Sciatic nerve (tissue), 2 donors: Measurements from ENCODE around the gene COL20A1. TPM values are rescaled to one million over a fixed set of nuclear protein-coding genes. Genes with fewer than 3 reads are reported as not detected.
A peak's percentile ranks its signal among the peaks of the same experiment; 100 is the strongest.
"Not testable (repeated sequence)": the region's sequence is repeated elsewhere in the genome, so short reads cannot be mapped to it uniquely, and the experiment has no call there.

ENCODE experiments used
- ATAC-seq: fragments of 200-7000 bp; cut with Tn5 transposase; one replicate; pipeline ENCODE4 v1.9.1; 2020; ENCODE audit warnings: mild to moderate bottlenecking, moderate library complexity
- DNase-seq: peaks from one replicate; pipeline ENCODE4 v3.0.0-alpha.2; 2020; ENCODE audit warnings: low spot score
- intact Hi-C: fragments of 100-400 bp; cut with DNase I; formaldehyde crosslinking; loops from one replicate; pipeline ENCODE4 v1.14.2; 2022
- total RNA-seq: library from RNA; stranded (reverse); fragmentation: NEBNext Ultra II Directional; extraction: Animal tissue kit (Norgen Biotek cat#: 25700); gene quantifications from one replicate; pipeline ENCODE4 v1.2.1, GENCODE V29; 2021
- donor health status: DM: no; HTN: no; CAD: no.
- donor health status: DM: no; HTN: no; CAD: no.

COL20A1 gene
- total RNA-seq, 1 donor from 2014 or later = 0.22 TPM

DNA sequence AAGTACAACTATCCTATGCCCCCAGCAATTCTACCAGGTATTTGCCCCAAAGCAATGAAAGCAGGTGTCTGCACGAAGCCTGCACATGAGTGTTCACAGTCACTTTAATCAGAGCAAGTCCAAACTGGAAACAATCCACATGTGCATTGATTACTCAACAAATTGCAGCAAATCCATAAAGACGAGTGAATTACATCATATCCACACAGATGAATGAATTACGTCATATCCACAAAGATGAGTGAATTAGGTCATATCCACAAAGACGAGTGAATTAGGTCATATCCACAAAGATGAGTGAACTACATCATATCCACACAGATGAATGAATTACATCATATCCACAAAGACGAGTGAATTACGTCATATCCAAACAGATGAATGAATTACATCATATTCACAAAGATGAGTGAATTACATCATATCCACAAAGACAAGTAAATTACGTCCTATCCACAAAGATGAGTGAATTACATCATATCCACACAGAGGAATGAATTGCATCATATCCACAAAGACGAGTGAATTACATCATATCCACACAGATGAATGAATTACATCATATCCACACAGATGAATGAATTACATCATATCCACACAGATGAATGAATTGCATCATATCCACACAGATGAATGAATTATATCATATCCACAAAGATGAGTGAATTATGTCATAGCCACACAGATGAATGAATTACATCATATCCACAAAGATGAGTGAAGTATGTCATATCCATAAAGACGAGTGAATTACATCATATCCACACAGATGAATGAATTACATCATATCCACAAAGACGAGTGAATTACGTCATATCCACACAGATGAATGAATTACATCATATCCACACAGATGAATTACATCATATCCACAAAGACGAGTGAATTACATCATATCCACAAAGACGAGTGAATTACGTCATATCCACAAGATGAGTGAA is 46.4 kb downstream of the COL20A1 start:
- intact Hi-C loops, DNase-seq, ATAC-seq: not testable (repeated sequence)

DNA sequence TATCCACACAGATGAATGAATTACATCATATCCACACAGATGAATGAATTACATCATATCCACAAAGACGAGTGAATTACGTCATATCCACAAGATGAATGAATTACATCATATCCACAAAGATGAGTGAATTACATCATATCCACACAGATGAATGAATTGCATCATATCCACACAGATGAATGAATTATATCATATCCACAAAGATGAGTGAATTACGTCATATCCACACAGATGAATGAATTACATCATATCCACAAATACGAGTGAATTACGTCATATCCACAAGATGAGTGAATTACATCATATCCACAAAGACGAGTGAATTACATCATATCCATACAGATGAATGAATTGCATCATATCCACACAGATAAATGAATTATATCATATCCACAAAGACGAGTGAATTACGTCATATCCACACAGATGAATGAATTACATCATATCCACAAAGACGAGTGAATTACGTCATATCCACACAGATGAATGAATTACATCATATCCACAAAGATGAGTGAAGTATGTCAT is 47.2 kb downstream of the COL20A1 start:
- ATAC-seq, intact Hi-C loops, DNase-seq: not testable (repeated sequence)

DNA sequence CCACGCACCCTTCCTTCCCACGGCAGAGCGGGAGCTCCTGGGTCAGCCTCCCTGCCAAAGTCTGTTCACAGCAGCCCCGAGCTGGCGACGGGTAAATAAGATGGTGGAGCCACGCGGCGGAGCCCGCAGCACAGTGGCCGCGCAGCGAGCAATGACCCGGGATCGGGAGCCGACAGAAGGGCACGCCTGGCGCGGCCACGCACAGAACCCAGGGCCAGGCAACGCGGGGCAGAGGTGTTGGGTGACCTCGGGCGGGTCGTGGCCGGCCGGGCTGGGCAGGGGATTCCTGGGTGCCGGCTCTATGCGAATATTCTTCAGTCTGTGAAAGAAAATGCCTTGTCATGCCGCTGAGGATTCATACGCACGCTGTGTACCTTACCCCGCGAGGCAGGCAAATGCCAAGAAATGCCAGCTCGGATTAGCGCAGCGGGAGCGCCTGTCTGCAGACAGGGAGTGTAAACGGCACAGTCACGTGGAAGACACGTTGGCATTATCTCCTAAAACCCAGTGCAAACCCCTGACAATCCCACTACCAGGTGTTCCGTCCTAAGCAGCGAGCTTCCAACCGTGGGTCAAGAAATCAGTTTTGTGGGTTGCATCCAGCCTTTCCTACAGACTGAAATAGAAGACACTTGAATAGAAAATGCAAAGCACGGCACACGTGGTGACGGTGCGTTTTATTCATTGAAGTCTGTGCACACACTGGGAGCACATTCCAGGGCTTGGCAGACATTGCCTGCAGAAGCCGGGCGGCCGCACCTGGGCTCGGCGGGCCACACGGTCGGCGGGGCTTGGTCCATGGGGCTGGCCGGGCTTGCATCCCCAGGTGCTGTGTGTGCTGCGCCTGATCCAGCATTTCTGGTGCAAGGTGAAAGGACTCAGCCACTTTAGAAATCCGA is 49.8 kb downstream of the COL20A1 start:
- ATAC-seq = no peak

DNA sequence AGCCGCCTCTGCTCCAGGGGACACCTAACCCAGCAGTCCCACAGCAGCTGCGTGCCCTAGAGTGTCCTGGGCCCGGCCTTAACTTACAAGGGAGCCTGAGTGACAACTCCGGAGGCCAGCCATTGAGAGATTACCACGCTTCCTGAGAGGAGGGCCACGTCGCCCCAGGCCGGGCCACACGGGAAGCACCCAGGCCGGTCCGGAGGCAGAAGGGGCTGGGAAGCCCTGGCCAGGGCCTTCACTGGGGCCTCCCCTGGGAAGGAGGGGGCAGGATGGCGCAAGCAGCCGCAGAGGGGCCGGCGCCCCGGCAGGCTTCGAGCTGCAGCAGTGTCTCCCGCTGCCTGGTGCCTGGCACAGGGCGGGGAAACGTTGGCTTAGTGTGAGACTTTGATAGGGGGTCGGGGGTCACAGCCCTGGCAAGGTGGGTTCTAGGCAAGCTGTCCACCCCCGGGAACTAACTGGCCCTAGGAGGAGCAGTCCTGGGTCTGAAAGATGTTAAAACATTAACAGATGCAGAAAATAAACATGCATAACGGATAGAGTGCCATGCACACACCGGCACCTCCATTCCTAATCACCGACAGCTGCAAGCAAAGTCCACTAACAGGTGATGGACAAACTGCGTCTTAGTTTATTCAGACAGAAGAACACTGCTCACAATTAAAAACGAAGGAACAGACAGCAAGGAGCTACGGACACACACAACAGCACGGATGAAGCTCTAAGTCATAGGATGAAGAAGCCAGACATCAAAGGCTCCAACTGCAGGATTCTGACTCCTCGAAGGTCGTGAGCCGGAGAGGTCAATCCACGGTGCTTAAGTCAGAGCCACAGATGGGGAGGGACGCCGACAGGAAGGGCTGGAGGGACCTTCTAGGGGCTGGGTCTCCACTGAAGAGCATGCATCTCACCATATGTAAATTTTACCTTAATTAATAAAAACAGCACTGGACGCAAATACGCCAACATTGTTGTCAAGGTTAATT is 50.8 kb downstream of the COL20A1 start:
- intact Hi-C loops = no loop called here
- DNase-seq = no peak
- no peak for ATAC-seq

More for the DNA sequence above, 49.8 kb downstream of the COL20A1 start:
- intact Hi-C loops = no loop called here
- DNase-seq = no peak

DNA sequence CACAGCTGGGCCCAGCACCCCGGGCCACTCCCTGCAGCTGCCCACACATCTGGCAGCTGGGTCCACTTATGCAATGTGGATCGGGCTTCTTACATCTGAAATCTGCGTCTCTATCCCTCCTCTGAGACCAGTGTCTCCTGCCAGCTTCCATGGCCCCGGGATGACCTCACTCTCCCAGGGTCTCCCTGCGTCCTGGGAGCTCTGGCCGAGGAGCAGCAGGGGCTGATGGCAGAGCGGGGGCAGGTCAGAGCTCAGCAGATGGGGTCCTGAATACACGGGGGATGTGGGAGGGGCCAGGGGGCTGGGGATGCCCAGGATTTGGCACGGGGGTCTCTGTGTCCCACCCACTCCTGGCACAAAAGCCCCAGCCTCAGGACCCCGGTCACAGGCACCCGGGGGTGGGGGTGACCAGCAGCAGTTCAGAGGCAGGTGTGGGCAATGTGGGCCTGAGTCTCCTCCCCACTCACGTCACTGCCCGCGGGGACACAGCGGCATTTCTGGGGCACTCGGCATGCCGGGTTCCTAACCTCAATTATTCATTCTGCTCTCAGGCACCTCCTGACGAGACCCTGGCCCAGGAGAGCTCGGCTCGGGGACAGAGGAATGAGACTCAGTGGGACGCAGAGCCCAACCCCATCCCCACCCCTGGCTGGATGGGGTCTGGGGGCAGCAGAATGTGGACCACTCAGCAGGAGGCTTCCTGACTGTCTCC is 51.8 kb downstream of the COL20A1 start:
- DNase-seq (no peak), ATAC-seq (peak; percentile 85)
- intact Hi-C loops = no loop called here

DNA sequence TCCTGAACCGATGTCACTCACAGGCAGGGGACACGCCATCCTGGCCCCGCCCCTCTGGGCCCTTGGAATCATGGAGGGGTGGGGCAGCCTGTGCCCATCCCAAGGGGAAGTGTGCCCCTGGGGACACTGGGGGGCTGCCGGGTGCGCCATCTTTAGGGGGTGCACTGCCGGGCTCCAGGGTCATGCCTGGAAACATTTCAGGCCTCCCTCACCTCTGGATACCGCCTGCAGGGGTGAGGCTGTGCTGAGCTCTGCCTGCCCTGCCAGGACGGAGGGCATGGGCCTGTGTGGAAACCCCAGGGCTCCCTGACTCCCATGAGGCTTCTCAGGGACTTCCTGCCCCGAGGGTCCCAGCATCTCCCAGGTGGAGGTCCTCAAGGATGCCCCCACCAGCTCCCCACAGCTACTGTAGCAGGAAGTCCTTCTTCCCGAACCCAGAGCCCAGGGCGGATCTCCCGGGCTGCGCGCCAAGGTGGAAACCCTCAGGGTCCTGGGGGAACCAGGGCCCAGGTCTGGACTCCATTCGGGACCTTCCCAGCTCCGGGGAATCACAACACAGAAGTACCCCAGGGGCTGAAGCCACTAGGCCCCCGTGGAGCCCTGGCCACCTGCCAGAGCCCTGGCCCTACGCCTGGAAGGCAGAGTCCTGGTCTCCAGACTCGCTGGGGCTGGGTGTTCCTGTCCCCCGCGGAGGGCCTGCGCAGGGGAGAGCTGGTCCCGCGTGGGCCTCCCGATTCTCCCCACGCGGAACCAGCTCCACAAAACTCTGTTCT is 52.5 kb downstream of the COL20A1 start:
- ATAC-seq = peak; percentile 14

DNA sequence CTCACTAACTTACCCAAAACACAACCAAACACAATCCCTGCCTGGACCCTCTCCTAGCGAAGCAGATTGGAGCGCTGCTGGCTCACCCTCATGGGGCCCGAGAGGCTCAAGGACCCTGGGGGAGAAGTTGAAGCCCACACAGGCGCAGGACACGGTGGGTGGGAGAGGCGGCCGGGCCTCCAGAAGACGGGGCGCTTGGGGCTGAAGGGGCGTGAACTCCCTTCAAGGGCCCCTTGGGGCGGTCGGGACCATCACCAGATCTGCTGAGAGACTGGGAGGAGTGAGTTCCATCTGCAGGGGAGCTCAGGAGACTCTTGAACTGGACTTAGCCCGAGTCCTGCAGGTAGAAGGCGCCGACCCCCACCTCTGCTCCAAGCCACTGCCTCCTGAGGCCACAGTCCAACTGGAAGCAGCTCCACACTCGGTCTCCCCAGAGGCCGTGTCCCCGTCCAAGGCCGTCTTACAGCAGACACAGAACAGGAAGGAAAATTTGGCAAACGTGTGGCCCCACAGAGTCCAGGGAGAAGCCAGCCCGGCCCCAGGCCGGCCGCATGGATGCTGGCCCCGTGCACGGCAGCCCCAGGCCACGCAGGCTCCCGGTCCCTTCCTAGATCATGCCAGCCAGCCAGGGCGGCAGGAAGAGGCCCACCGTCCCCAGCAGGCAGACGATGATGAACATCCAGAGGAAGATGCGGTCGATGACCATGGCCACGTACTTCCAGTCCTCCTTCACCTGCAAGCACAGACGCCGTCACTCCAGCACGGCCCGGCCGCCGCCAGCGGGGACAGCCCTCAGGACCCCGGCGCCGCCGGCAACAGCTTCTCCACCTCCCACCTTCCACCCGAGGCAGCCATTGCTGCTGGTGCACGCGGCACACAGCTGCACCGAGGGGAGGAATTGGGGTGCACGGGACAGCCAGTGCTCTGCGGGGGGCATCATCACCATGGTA is 53.4 kb downstream of the COL20A1 start:
- ATAC-seq = no peak
- DNase-seq = no peak
- intact Hi-C loops = no loop called here

More for the DNA sequence above, 52.5 kb downstream of the COL20A1 start:
- intact Hi-C loops = no loop called here
- no peak for DNase-seq

DNA sequence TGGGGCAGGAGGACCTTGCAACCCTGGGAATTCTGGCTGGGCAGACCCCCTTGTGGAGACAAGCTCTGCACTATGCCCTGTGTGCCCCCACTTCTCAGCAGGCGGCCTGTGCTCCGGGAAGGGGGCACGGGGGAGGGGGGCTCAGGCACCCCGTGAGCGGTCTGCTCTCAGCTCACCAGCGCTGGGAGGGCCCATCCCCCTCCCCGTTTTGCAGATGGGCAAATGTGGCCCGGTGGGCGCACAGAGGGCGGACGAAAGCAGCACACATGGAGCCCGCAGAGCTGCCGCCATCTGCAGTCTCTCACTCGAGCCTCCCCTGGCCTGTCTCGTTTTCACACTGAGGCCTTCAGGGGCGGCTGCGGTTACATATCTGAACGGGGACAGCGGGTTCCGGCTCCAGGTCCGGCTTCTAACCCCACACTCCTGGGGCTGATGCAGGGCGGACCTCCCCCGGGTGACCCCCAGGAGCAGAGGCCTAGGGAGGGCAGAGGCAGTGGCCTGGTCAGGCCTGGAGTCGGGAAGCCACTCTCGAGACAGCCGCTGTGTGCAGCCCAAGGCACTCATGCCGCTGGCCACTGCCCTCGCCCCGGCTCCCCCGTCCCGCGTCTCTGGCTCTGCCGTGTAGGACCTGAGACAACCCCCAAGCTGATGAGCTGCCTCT is 54.2 kb downstream of the COL20A1 start:
- intact Hi-C loops = no loop called here
- DNase-seq (no peak), ATAC-seq (no peak)

DNA sequence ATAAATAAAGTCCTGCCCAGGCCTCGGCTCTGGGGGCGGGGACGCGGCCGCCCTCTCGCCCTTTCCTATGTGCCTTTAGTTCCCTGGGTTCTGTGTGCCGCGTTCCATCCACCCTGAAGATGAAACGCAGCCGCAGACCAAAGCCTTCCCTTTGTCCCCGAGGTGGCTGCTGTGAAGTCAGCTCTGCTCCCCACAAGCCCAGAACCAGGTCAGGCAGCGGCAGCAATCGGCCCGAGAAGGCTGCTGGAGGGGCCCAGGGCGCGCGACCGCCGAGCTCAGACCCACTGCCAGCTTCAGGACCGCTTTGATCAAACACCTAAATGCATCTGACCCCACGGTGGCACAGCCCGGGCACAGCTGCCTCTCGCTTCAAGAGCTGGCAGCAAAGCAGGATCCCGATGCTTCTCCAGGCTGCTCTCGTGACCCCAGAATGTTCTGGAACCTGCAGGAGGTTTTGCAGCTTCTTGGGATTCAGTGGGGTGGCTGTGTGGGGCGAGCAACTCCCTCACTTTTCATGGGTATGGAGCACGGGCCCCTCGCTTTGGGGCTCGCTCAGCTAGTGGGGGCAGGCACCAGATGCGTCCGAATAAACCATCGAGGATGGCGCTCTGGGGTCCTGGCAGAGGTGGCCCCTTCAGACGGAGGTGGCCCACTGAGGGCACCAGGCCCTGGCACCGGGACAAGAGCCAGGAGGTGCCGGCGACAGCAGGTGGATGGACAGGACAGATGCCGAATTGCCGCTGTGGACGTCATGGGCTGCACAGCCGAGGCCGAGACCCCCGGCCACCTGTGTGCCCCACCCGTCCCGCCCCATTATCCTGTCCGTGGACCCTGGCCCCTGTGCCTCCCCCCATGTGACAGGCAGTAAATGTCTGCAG is 55.2 kb downstream of the COL20A1 start:
- DNase-seq (no peak), ATAC-seq (no peak)
- intact Hi-C loops = no loop called here

DNA sequence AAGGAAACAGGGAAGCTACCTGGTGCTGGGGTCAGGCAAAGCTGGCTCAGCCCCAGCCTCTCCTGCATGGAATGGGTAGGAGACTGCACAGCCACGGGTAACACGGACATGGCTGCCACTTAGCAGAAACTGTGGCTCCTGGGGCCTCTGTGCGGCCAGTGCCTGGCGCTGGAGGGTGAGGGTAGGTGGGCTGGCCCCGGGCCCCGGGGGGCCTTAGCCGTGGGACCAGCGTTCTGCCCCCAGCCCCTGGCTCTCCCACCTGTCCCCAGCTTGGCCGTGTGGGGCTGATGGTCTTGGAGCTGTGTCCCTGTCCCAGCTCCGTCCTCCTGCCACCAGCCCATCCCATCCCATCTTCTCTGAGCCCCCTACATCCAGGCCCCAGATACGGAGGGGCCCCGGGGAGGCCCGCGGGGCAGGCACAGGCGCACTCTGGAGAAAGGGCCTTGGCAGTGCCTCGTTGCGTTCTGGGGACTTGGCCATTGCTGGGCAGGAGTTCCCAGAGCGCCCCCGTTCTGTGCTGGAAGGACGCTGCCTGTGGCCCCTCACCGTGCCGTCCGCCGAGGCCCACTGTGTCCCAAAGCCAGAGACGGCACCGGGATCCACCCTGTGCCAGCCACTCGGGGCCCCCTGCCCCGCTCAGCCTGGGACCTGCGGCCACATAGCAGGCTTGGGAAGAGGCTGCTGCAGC is 56.0 kb downstream of the COL20A1 start:
- intact Hi-C loops = no loop called here
- DNase-seq = no peak
- ATAC-seq = no peak

DNA sequence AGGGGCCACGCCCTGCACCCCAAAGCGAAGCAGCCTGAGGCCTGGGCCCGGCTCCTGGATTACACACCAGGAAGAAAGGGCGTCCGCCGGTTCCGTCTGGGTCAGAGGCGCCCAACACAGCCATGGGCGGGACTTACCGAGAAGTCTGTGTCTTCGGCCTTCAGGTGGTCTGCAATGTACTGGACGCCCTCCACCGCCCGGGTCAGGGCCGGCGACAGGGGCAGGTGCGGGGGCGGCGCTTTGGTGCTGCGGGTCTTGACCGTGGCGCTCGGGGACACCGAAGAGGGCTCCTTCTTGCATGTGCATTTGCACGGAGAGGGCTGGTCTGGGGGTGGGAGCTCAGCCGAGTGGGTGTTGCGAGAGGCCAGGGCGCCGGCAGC is 56.5 kb downstream of the COL20A1 start:
- intact Hi-C loops = no loop called here
- ATAC-seq = no peak
- DNase-seq = no peak

DNA sequence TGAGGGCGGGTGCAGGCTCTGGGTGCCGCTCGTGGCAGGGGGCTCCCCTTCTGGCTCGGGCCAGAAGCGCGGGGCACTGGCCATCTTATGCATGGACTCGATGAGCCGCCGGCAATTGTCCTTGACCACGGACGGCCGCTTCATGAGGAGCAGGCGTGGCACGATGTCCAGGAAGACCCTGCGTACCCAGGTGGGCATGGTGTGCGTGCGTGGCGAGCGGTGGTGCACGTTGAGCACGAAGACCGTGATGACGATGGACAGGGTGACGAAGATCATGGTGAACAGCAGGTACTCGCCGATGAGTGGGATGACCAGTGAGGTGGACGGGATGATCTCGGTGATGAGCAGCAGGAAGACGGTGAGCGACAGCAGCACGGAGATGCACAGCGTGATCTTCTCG is 57.2 kb downstream of the COL20A1 start:
- no peak for ATAC-seq
- no peak for DNase-seq
- intact Hi-C loops = no loop called here

DNA sequence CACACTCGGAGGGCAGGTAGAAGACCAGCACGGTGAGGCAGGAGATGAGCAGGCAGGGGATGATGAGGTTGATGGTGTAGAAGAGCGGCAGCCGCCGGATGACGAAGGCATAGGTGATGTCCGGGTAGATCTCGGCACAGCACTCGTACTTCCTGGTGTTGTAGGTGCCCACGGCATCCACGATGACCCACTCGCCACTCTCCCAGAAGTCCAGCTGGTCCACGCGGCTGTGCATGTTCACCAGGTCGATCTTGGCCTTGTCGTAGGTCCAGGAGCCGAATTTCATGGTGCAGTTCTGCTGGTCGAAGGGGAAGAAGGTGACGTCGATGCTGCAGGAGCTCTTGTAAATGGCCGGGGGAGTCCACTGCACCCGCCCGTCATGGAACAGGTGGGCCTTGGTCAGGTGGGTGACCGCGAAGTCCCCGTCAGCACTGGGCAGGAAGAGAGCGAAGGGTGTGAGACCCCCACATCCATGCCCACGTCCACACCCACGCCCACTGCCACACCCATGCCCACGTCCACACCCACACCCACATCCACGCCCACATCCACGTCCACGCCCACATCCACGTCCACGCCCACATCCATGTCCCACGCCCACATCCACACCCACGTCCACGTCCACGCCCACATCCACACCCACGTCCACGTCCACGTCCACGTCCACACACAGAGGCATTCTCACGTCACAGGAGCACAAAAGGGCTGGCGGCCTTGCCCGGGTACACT is 57.8 kb downstream of the COL20A1 start:
- DNase-seq (no peak), ATAC-seq (no peak)
- intact Hi-C loops = no loop called here
